GM12878 (cell line): Measurements from ENCODE around the gene TLE2. TPM values are rescaled to one million over a fixed set of nuclear protein-coding genes. Genes with fewer than 3 reads are reported as not detected.

Source experiments
- ATAC-seq: fragments of 200-7000 bp; cut with Tn5 transposase; 3 replicates; pipeline ENCODE4 v1.9.1; 2020; ENCODE audit warnings: mild to moderate bottlenecking, moderate library complexity
- BruUV-seq: library from RNA; stranded (reverse); fragments of 400-500 nt; replicated peaks from 2 replicates; lab custom pipeline; 2021; lab: Mats Ljungman, UMichigan
- CTCF ChIA-PET: fragments of 300-600 bp; sonication (Branson Sonifier 250); formaldehyde crosslinking; extraction: SDS; loops from one replicate; lab custom pipeline; 2021; ENCODE audit warnings: inconsistent platforms; lab: Yijun Ruan, JAX
- POLR2A ChIA-PET: fragments of 350-600 bp; formaldehyde crosslinking; extraction: SDS; loops from one replicate; lab custom pipeline; 2021; ENCODE audit warnings: inconsistent platforms; lab: Charles Lee
- RAD21 ChIA-PET: fragments of 300-600 bp; sonication (Branson Sonifier 250); formaldehyde crosslinking; loops from one replicate; lab custom pipeline; 2023; ENCODE audit warnings: antibody characterized with exemption; ENCODE audit not compliant: unreplicated experiment; lab: Charles Lee
- SMC1A ChIA-PET: fragments of 300-600 bp; sonication (Branson Sonifier 250); formaldehyde crosslinking; loops from one replicate; lab custom pipeline; 2023; ENCODE audit not compliant: unreplicated experiment, uncharacterized antibody; lab: Charles Lee
- DNase-seq: peaks from one replicate; pipeline ENCODE4 v3.0.0-alpha.2; 2011; ENCODE audit warnings: low read depth, low spot score
- FAIRE-seq: peaks from 3 replicates; lab custom pipeline; 2011; peaks lifted over from hg19 to GRCh38; lab: Jason Lieb, UNC
- H2AFZ ChIP-seq: 2 replicates; pipeline ENCODE4 v1.6.0; 2011; ENCODE audit warnings: low read depth, low read length, control low read depth; ENCODE audit not compliant: control insufficient read depth
- H3K27ac ChIP-seq: 2 replicates; pipeline ENCODE4 v1.5.1; 2011; ENCODE audit warnings: control low read depth; ENCODE audit not compliant: control insufficient read depth, insufficient read depth
- H3K27me3 ChIP-seq, 2 experiments: replicated peaks in 1 of 2; 2 replicates each; pipeline versions ENCODE4 v1.6.0 to v1.6.1; 2011; ENCODE audit warnings: low read length in 1 of 2; ENCODE audit not compliant: control insufficient read depth in 2 of 2, insufficient read depth in 2 of 2
- H3K36me3 ChIP-seq, 2 experiments: 2 replicates each; pipeline ENCODE4 v1.5.1; 2011; ENCODE audit warnings: low read length in 1 of 2; ENCODE audit not compliant: control insufficient read depth in 2 of 2, insufficient read depth in 2 of 2
- H3K4me1 ChIP-seq: 2 replicates; pipeline ENCODE4 v1.6.1; 2011; ENCODE audit warnings: mild to moderate bottlenecking, low read length, moderate library complexity, mixed read lengths; ENCODE audit not compliant: control insufficient read depth, insufficient read depth
- H3K4me2 ChIP-seq: 2 replicates; pipeline ENCODE4 v1.6.0; 2011; ENCODE audit warnings: control low read depth; ENCODE audit not compliant: control insufficient read depth, insufficient read depth
- H3K4me3 ChIP-seq: fragments of 200-600 bp; sonication (generic); 2 replicates; pipeline ENCODE4 v1.5.1; 2016
- H3K79me2 ChIP-seq: 2 replicates; pipeline ENCODE4 v1.6.0; 2011; ENCODE audit warnings: low read length; ENCODE audit not compliant: control insufficient read depth, insufficient read depth
- H3K9ac ChIP-seq: 2 replicates; pipeline ENCODE4 v1.8.0; 2011; ENCODE audit warnings: low read length, control low read depth, mixed read lengths; ENCODE audit not compliant: control insufficient read depth, insufficient read depth
- H3K9me3 ChIP-seq: replicated peaks from 3 replicates; pipeline ENCODE4 v1.5.1; 2011; ENCODE audit warnings: mild to moderate bottlenecking, low read length; ENCODE audit not compliant: control insufficient read depth, insufficient read depth
- H4K20me1 ChIP-seq: 2 replicates; pipeline ENCODE4 v1.6.0; 2011; ENCODE audit not compliant: control insufficient read depth, insufficient read depth
- BCL11A ChIP-seq: IDR thresholded peaks from 2 replicates; pipeline ENCODE4 v1.6.1; 2011; ENCODE audit warnings: low read depth, low read length
- EZH2 ChIP-seq: IDR thresholded peaks from 2 replicates; pipeline ENCODE4 v1.6.1; 2012; ENCODE audit warnings: low read depth, mild to moderate bottlenecking, control low read depth, inconsistent platforms, low read length, borderline replicate concordance; ENCODE audit not compliant: control insufficient read depth
- GATAD2B ChIP-seq: fragments of 450-650 bp; conservative IDR thresholded peaks from 2 replicates; pipeline ENCODE4 v1.6.1; 2017; ENCODE audit warnings: low read depth, mild to moderate bottlenecking, moderate library complexity
- HCFC1 ChIP-seq: fragments of 150-350 bp; IDR thresholded peaks from 2 replicates; pipeline ENCODE4 v1.6.1; 2014; ENCODE audit warnings: low read length
- HDGF ChIP-seq: fragments of 450-650 bp; IDR thresholded peaks from 2 replicates; pipeline ENCODE4 v1.6.1; 2016; ENCODE audit warnings: antibody characterized with exemption
- KAT2A ChIP-seq: conservative IDR thresholded peaks from 2 replicates; pipeline ENCODE4 v1.6.1; 2011; ENCODE audit warnings: low read depth, low read length; ENCODE audit not compliant: control insufficient read depth
- KLF5 ChIP-seq: fragments of 450-650 bp; IDR thresholded peaks from 2 replicates; pipeline ENCODE4 v1.6.1; 2014; ENCODE audit warnings: mild to moderate bottlenecking; ENCODE audit not compliant: partially characterized antibody
- PAX8 ChIP-seq: fragments of 450-650 bp; IDR thresholded peaks from 2 replicates; pipeline ENCODE4 v1.6.1; 2017; ENCODE audit warnings: mild to moderate bottlenecking, moderate library complexity
- PML ChIP-seq: IDR thresholded peaks from 2 replicates; pipeline ENCODE4 v1.6.1; 2012; ENCODE audit warnings: low read length, inconsistent platforms
- RAD21 ChIP-seq: IDR thresholded peaks from 2 replicates; pipeline ENCODE4 v1.6.1; 2011; ENCODE audit warnings: mild to moderate bottlenecking, low read depth, low read length, moderate library complexity; ENCODE audit not compliant: insufficient read depth
- RB1 ChIP-seq: fragments of 450-650 bp; formaldehyde crosslinking; IDR thresholded peaks from 2 replicates; pipeline ENCODE4 v1.6.1; 2017; ENCODE audit warnings: mild to moderate bottlenecking, borderline replicate concordance
- RELB ChIP-seq: fragments of 450-650 bp; IDR thresholded peaks from 2 replicates; pipeline ENCODE4 v1.6.1; 2017; ENCODE audit warnings: low read depth, mild to moderate bottlenecking, moderate library complexity
- SP1 ChIP-seq: IDR thresholded peaks from one replicate; pipeline ENCODE4 v1.6.1; 2011; ENCODE audit warnings: low read depth, low read length
- SPI1 ChIP-seq: IDR thresholded peaks from 2 replicates; pipeline ENCODE4 v1.6.1; 2011; ENCODE audit warnings: low read depth, mild to moderate bottlenecking, low read length, moderate library complexity, borderline replicate concordance; ENCODE audit not compliant: insufficient read depth
- TAF1 ChIP-seq: IDR thresholded peaks from 2 replicates; pipeline ENCODE4 v1.6.1; 2011; ENCODE audit warnings: mild to moderate bottlenecking, low read depth, low read length, borderline replicate concordance
- TCF7 ChIP-seq: IDR thresholded peaks from 2 replicates; pipeline ENCODE4 v1.6.1; 2014; ENCODE audit warnings: antibody characterized with exemption, borderline replicate concordance
- WRNIP1 ChIP-seq: IDR thresholded peaks from 2 replicates; pipeline ENCODE4 v1.6.1; 2011; ENCODE audit warnings: low read depth, low read length, improper control_type of control experiment, borderline replicate concordance
- ZNF207 ChIP-seq: fragments of 450-650 bp; IDR thresholded peaks from 2 replicates; pipeline ENCODE4 v1.6.1; 2014; ENCODE audit warnings: antibody characterized with exemption, mild to moderate bottlenecking, borderline replicate concordance
- WGBS: methylation state at CpG from one replicate; pipeline ENCODE4 v1.1.6; 2016; ENCODE audit warnings: low lambda C conversion rate; ENCODE audit not compliant: insufficient replicate concordance, insufficient coverage; ENCODE audit errors: missing lambda C conversion rate; 5-methylcytosine and 5-hydroxymethylcytosine counted together
- in situ Hi-C: fragments of 300-500 bp; cut with MboI; formaldehyde crosslinking; loops from 9 replicates; pipeline ENCODE4 v1.14.3; 2018; ENCODE audit warnings: mixed read lengths
- intact Hi-C: fragments of 100-400 bp; cut with micrococcal nuclease; formaldehyde crosslinking; loops from one replicate; pipeline ENCODE4 v1.14.2; 2022; ENCODE audit not compliant: unreplicated experiment
- polyA plus RNA-seq, 11 experiments: library from polyadenylated mRNA; depleted of rRNA in 4 of 11; unstranded in 6 of 11; stranded (reverse) in 5 of 11; fragments of >200 nt; fragmentation: Nextera tagmentation in 4 of 11; fragmentation: Illumina TruSeq in 1 of 11; extraction: Ambion mirVana in 4 of 11; extraction: Trizol in 1 of 11; gene quantifications; 1 replicate in 1 of 11; 2 replicates in 10 of 11; pipeline versions ENCODE4 v1.2.1 to v1.2.3, GENCODE V29; 2011 to 2016; ENCODE audit warnings: inconsistent platforms in 2 of 11, missing spikeins in 2 of 11, low read depth in 1 of 11
- total RNA-seq, 4 experiments: library from RNA; depleted of rRNA in 3 of 4; stranded (reverse); fragments of >200 nt in 3 of 4; fragmentation: Illumina TruSeq in 1 of 4; extraction: Trizol in 1 of 4; gene quantifications; 2 replicates each; pipeline versions ENCODE4 v1.2.1 to v1.2.3, GENCODE V29; 2013 to 2021
- TF ChIP-seq, protein P1 (sequence below): IDR thresholded peaks from 2 replicates; pipeline ENCODE4 v1.6.1; 2012; ENCODE audit warnings: mild to moderate bottlenecking, low read depth, low read length
- TF ChIP-seq, protein P2 (sequence below): IDR thresholded peaks from 2 replicates; pipeline ENCODE4 v1.6.1; 2012; ENCODE audit warnings: low read depth, low read length, improper control_type of control experiment

Gene TLE2
- total and polyA plus RNA-seq, 10 of the 15 experiments (the other 5 are each of a cell fraction or from before 2014, with no cell fraction given): 0.05 to 0.21 (median 0.11) TPM; not detected in 5

DNA sequence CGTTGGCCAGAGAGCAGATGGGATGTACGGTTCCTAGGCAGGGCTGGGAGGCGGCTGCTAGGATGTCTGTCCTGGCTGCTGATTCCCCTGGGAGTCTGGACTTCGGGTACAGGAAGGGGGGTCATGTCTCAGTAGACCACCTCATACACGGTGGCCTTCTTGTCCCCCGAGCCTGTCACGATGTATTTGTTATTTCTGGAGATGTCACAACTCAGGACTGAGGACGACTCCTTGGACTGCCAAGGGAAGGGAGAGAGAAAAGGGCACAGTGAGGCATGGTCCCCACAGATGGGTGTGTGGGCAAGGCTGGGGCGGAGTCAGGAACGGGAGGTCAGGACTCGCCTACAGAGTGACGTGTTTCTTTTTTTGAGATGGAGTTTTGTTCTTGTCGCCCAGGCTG is 31.4 kb downstream of the TLE2 start:
- Histone ChIP-seq H3K9me3 (no peaks in the 10 kb centered on the region), H3K27me3 (no peaks in the 10 kb centered on the region), H3K27ac (no peak overlapping the region), H3K79me2 (no peaks in the 10 kb centered on the region), H3K4me1 (no peaks in the 10 kb centered on the region), H4K20me1 (no peaks in the 10 kb centered on the region), H3K36me3 (no peaks in the 10 kb centered on the region), H2AFZ (no peak overlapping the region), H3K9ac (no peak overlapping the region), H3K4me2 (no peak overlapping the region), H3K4me3 (no peak overlapping the region)
- no peak for TF ChIP-seq PML
- TF ChIP-seq HCFC1: no peak
- no peak for TF ChIP-seq RB1
- no peak for TF ChIP-seq SP1
- no peak for TF ChIP-seq ZNF207
- TF ChIP-seq HDGF: no peak
- no peak for TF ChIP-seq GATAD2B
- TF ChIP-seq TCF7: no peak
- TF ChIP-seq, protein P1, sequence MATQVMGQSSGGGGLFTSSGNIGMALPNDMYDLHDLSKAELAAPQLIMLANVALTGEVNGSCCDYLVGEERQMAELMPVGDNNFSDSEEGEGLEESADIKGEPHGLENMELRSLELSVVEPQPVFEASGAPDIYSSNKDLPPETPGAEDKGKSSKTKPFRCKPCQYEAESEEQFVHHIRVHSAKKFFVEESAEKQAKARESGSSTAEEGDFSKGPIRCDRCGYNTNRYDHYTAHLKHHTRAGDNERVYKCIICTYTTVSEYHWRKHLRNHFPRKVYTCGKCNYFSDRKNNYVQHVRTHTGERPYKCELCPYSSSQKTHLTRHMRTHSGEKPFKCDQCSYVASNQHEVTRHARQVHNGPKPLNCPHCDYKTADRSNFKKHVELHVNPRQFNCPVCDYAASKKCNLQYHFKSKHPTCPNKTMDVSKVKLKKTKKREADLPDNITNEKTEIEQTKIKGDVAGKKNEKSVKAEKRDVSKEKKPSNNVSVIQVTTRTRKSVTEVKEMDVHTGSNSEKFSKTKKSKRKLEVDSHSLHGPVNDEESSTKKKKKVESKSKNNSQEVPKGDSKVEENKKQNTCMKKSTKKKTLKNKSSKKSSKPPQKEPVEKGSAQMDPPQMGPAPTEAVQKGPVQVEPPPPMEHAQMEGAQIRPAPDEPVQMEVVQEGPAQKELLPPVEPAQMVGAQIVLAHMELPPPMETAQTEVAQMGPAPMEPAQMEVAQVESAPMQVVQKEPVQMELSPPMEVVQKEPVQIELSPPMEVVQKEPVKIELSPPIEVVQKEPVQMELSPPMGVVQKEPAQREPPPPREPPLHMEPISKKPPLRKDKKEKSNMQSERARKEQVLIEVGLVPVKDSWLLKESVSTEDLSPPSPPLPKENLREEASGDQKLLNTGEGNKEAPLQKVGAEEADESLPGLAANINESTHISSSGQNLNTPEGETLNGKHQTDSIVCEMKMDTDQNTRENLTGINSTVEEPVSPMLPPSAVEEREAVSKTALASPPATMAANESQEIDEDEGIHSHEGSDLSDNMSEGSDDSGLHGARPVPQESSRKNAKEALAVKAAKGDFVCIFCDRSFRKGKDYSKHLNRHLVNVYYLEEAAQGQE: no peak
- TF ChIP-seq BCL11A: no peak
- TF ChIP-seq EZH2: no peak
- TF ChIP-seq PAX8: no peak
- no peak for TF ChIP-seq RAD21
- no peak for TF ChIP-seq TAF1
- TF ChIP-seq KLF5: no peak
- TF ChIP-seq, protein P2, sequence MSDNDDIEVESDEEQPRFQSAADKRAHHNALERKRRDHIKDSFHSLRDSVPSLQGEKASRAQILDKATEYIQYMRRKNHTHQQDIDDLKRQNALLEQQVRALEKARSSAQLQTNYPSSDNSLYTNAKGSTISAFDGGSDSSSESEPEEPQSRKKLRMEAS: no peak
- TF ChIP-seq KAT2A: no peak
- TF ChIP-seq SPI1: no peak
- TF ChIP-seq RELB: no peak
- TF ChIP-seq WRNIP1: no peak
- SMC1A ChIA-PET: no interaction called here
- WGBS: 49% methylated on average over 13 of the region's 13 CpGs
- CTCF ChIA-PET: no interaction called here
- no TSS peak for BruUV-seq
- intact Hi-C loops (no loop called here), in situ Hi-C loops (no loop called here)
- POLR2A ChIA-PET: no interaction called here
- DNase-seq (no peak), ATAC-seq (no peak), FAIRE-seq (no peak)
- RAD21 ChIA-PET: no interaction called here
